WTC11 (cell line): Measurements from ENCODE around the gene AXDND1. TPM values are rescaled to one million over a fixed set of nuclear protein-coding genes. Genes with fewer than 3 reads are reported as not detected.

ENCODE experiments used
- AR ChIP-seq: fragments of 250-450 bp; sonication (Bioruptor Pico); IDR thresholded peaks from 2 replicates; pipeline ENCODE4 v1.9.0; 2021; ENCODE audit warnings: mild to moderate bottlenecking
- ATF6 ChIP-seq: sonication (generic); formaldehyde crosslinking; IDR thresholded peaks from 2 replicates; pipeline ENCODE4 v1.8.1; 2023; ENCODE audit warnings: mild to moderate bottlenecking, missing genetic modification reagents
- CTCF ChIP-seq: fragments of 200-600 bp; IDR thresholded peaks from 2 replicates; pipeline ENCODE4 v1.8.0; 2022; ENCODE audit warnings: antibody characterized with exemption
- KAT7 ChIP-seq: sonication (generic); formaldehyde crosslinking; IDR thresholded peaks from 2 replicates; pipeline ENCODE4 v1.8.1; 2023; ENCODE audit warnings: missing genetic modification reagents, mild to moderate bottlenecking, borderline replicate concordance
- NFATC4 ChIP-seq: fragments of 250-450 bp; sonication (Bioruptor Pico); IDR thresholded peaks from 2 replicates; pipeline ENCODE4 v1.9.0; 2021; ENCODE audit warnings: mild to moderate bottlenecking
- NFE2L1 ChIP-seq: sonication (generic); formaldehyde crosslinking; IDR thresholded peaks from 2 replicates; pipeline ENCODE4 v1.8.1; 2023; ENCODE audit warnings: missing genetic modification reagents
- NR1H2 ChIP-seq: sonication (generic); formaldehyde crosslinking; IDR thresholded peaks from 2 replicates; pipeline ENCODE4 v1.9.0; 2021; ENCODE audit warnings: mild to moderate bottlenecking, moderate library complexity, missing genetic modification reagents
- PRRX2 ChIP-seq: fragments of 250-450 bp; sonication (Bioruptor Pico); IDR thresholded peaks from 2 replicates; pipeline ENCODE4 v1.8.0; 2021; ENCODE audit warnings: mild to moderate bottlenecking
- RELA ChIP-seq: sonication (generic); formaldehyde crosslinking; IDR thresholded peaks from 2 replicates; pipeline ENCODE4 v1.8.1; 2022; ENCODE audit warnings: missing genetic modification reagents, mild to moderate bottlenecking, borderline replicate concordance
- SMAD3 ChIP-seq: sonication (generic); formaldehyde crosslinking; IDR thresholded peaks from 2 replicates; pipeline ENCODE4 v1.8.0; 2022; ENCODE audit warnings: missing genetic modification reagents, mild to moderate bottlenecking, borderline replicate concordance
- SP1 ChIP-seq: sonication (generic); formaldehyde crosslinking; conservative IDR thresholded peaks from 2 replicates; pipeline ENCODE4 v1.8.1; 2022; ENCODE audit warnings: missing genetic modification reagents
- USF1 ChIP-seq: sonication (generic); formaldehyde crosslinking; IDR thresholded peaks from 2 replicates; pipeline ENCODE4 v1.8.0; 2022; ENCODE audit warnings: mild to moderate bottlenecking, missing genetic modification reagents
- USF2 ChIP-seq: sonication (generic); formaldehyde crosslinking; IDR thresholded peaks from 2 replicates; pipeline ENCODE4 v1.8.1; 2023; ENCODE audit warnings: mild to moderate bottlenecking, missing genetic modification reagents, moderate library complexity
- ZNF138 ChIP-seq: sonication (generic); formaldehyde crosslinking; conservative IDR thresholded peaks from 2 replicates; pipeline ENCODE4 v1.8.1; 2022; ENCODE audit warnings: mild to moderate bottlenecking, moderate library complexity, missing genetic modification reagents
- ZNF423 ChIP-seq: fragments of 250-450 bp; sonication (Bioruptor Pico); IDR thresholded peaks from 2 replicates; pipeline ENCODE4 v2.1.2; 2022; ENCODE audit warnings: mild to moderate bottlenecking, moderate library complexity
- ZNF512 ChIP-seq: sonication (generic); formaldehyde crosslinking; IDR thresholded peaks from 2 replicates; pipeline ENCODE4 v1.8.1; 2022; ENCODE audit warnings: missing genetic modification reagents, borderline replicate concordance
- ZNF532 ChIP-seq: fragments of 250-450 bp; sonication (Bioruptor Pico); IDR thresholded peaks from 2 replicates; pipeline ENCODE4 v1.9.0; 2021; ENCODE audit warnings: mild to moderate bottlenecking, borderline replicate concordance
- ZNF671 ChIP-seq: fragments of 250-450 bp; sonication (Bioruptor Pico); IDR thresholded peaks from 2 replicates; pipeline ENCODE4 v1.8.0; 2021; ENCODE audit warnings: mild to moderate bottlenecking
- total RNA-seq: library from RNA; stranded (reverse); gene quantifications from 3 replicates; pipeline ENCODE4 v1.2.3, GENCODE V29; 2021

The AXDND1 gene
- total RNA-seq, 1 experiment from 2014 or later = not detected

- peak; percentile 74; the same call in 1 of the 2 replicates for TF ChIP-seq ATF6 (CRISPR knock-in tag)
- peak; percentile 91; the same call in 1 of the 2 replicates for TF ChIP-seq RELA (CRISPR knock-in tag)
- TF ChIP-seq ZNF512 (CRISPR knock-in tag) = 0 out of 2 replicates have a peak, but pooled peaks have one; percentile 56
- TF ChIP-seq USF1 (CRISPR knock-in tag) = peak; percentile 91
- no peak for TF ChIP-seq ZNF423
- peak; percentile 99 for TF ChIP-seq ZNF138 (CRISPR knock-in tag)
- no peak for TF ChIP-seq NFATC4 (CRISPR knock-in tag)
- no peak for TF ChIP-seq PRRX2 (CRISPR knock-in tag)
- TF ChIP-seq NFE2L1 (CRISPR knock-in tag) = peak; percentile 95
- TF ChIP-seq SP1 (CRISPR knock-in tag) = peak; percentile 82
- peak; percentile 92 for TF ChIP-seq NR1H2 (CRISPR knock-in tag)
- TF ChIP-seq CTCF = no peak
- TF ChIP-seq KAT7 (CRISPR knock-in tag) = 0 out of 2 replicates have a peak, but pooled peaks have one; percentile 35
- no peak for TF ChIP-seq AR (CRISPR knock-in tag)
- TF ChIP-seq ZNF671 (CRISPR knock-in tag) = no peak
- peak; percentile 78 for TF ChIP-seq USF2 (CRISPR knock-in tag)
- TF ChIP-seq SMAD3 = peak; percentile 89; the same call in 1 of the 2 replicates
- TF ChIP-seq ZNF532 (CRISPR knock-in tag) = no peak
These were observed 226.1 kb downstream of the AXDND1 start, which contains the start of gene TDRD5 (continued) for GRCh38 chr1:179591592-179592580.
